H9 (cell line): ENCODE data around the gene XRCC2. TPM values are rescaled to one million over a fixed set of nuclear protein-coding genes. Genes with fewer than 3 reads are reported as not detected.

Experiments used
- DNase-seq: peaks from one replicate; pipeline ENCODE4 v3.0.0-alpha.2; 2017
- H2AFZ ChIP-seq: one replicate; pipeline ENCODE4 v1.6.1; 2013; ENCODE audit warnings: mild to moderate bottlenecking, low read length, control low read depth, moderate library complexity
- H2AK5ac ChIP-seq: 2 replicates; pipeline ENCODE4 v1.6.1; 2013; ENCODE audit warnings: low read length, control low read depth, mixed read lengths; ENCODE audit not compliant: insufficient read length
- H2BK120ac ChIP-seq: one replicate; pipeline ENCODE4 v1.6.1; 2013; ENCODE audit warnings: low read depth, mild to moderate bottlenecking, low read length, control low read depth, inconsistent platforms; ENCODE audit not compliant: poor library complexity, severe bottlenecking
- H2BK12ac ChIP-seq: 2 replicates; pipeline ENCODE4 v1.6.1; 2013; ENCODE audit warnings: low read length, control low read depth, mixed read lengths, low read depth; ENCODE audit not compliant: insufficient read length
- H2BK15ac ChIP-seq: 2 replicates; pipeline ENCODE4 v1.6.1; 2013; ENCODE audit warnings: low read depth, low read length, control low read depth
- H2BK20ac ChIP-seq: one replicate; pipeline ENCODE4 v1.6.1; 2013; ENCODE audit warnings: low read depth, mild to moderate bottlenecking, low read length, control low read depth, inconsistent platforms; ENCODE audit not compliant: poor library complexity, severe bottlenecking
- H2BK5ac ChIP-seq: 2 replicates; pipeline ENCODE4 v1.6.1; 2013; ENCODE audit warnings: low read length, control low read depth, mixed read lengths; ENCODE audit not compliant: insufficient read length
- H3K14ac ChIP-seq: 2 replicates; pipeline ENCODE4 v1.6.1; 2013; ENCODE audit warnings: low read length, control low read depth; ENCODE audit not compliant: insufficient read depth
- H3K18ac ChIP-seq: 2 replicates; pipeline ENCODE4 v1.6.1; 2013; ENCODE audit warnings: low read depth, mild to moderate bottlenecking, mixed read lengths, low read length, control low read depth; ENCODE audit not compliant: insufficient read length
- H3K23ac ChIP-seq: 2 replicates; pipeline ENCODE4 v1.6.1; 2013; ENCODE audit warnings: low read length, control low read depth, mixed read lengths, low read depth; ENCODE audit not compliant: insufficient read length
- H3K23me2 ChIP-seq: 2 replicates; pipeline ENCODE4 v1.6.1; 2013; ENCODE audit warnings: low read depth, mild to moderate bottlenecking, mixed read lengths, low read length, control low read depth; ENCODE audit not compliant: insufficient read length, poor library complexity, severe bottlenecking
- H3K27ac ChIP-seq: 2 replicates; pipeline ENCODE4 v1.5.1; 2013; ENCODE audit warnings: low read length, control low read depth, mixed read lengths, low read depth; ENCODE audit not compliant: insufficient read length
- H3K27me3 ChIP-seq: 2 replicates; pipeline ENCODE4 v1.6.1; 2013; ENCODE audit warnings: low read length, control low read depth, inconsistent platforms; ENCODE audit not compliant: insufficient read depth
- H3K4ac ChIP-seq: 2 replicates; pipeline ENCODE4 v1.6.1; 2013; ENCODE audit warnings: low read depth, mild to moderate bottlenecking, control low read depth, inconsistent platforms, low read length, moderate library complexity
- H3K4me1 ChIP-seq: 2 replicates; pipeline ENCODE4 v1.6.1; 2013; ENCODE audit warnings: low read length, control low read depth, inconsistent platforms; ENCODE audit not compliant: insufficient read depth
- H3K4me2 ChIP-seq: 2 replicates; pipeline ENCODE4 v1.6.1; 2013; ENCODE audit warnings: low read length, control low read depth, mixed read lengths; ENCODE audit not compliant: insufficient read length, insufficient read depth
- H3K56ac ChIP-seq: 2 replicates; pipeline ENCODE4 v1.6.1; 2013; ENCODE audit warnings: low read depth, mild to moderate bottlenecking, mixed read lengths, low read length, control low read depth; ENCODE audit not compliant: insufficient read length
- H3K79me1 ChIP-seq: 2 replicates; pipeline ENCODE4 v1.6.1; 2013; ENCODE audit warnings: low read depth, mild to moderate bottlenecking, moderate library complexity, low read length, control low read depth, inconsistent platforms; ENCODE audit not compliant: insufficient read depth, poor library complexity, severe bottlenecking
- H3K79me2 ChIP-seq: 2 replicates; pipeline ENCODE4 v1.6.1; 2013; ENCODE audit warnings: low read length, control low read depth, inconsistent platforms; ENCODE audit not compliant: insufficient read depth
- H3K9ac ChIP-seq: 2 replicates; pipeline ENCODE4 v1.6.1; 2013; ENCODE audit warnings: low read length, control low read depth, mixed read lengths; ENCODE audit not compliant: insufficient read length; ENCODE audit errors: extremely low read depth
- H3K9me3 ChIP-seq: one replicate; pipeline ENCODE4 v1.6.1; 2013; ENCODE audit warnings: low read depth, low read length, inconsistent platforms; ENCODE audit not compliant: control insufficient read depth
- H3T11ph ChIP-seq: one replicate; pipeline ENCODE4 v1.6.1; 2013; ENCODE audit warnings: mild to moderate bottlenecking, low read length, control low read depth, inconsistent platforms
- H4K20me1 ChIP-seq: one replicate; pipeline ENCODE4 v1.6.1; 2013; ENCODE audit not compliant: control insufficient read depth, insufficient read length, insufficient read depth
- H4K5ac ChIP-seq: 2 replicates; pipeline ENCODE4 v1.6.1; 2013; ENCODE audit warnings: low read depth, mild to moderate bottlenecking, mixed read lengths, low read length, control low read depth; ENCODE audit not compliant: insufficient read length
- H4K8ac ChIP-seq: replicated peaks from 2 replicates; pipeline ENCODE4 v1.6.1; 2013; ENCODE audit warnings: low read length, control low read depth, mixed read lengths, low read depth; ENCODE audit not compliant: insufficient read length
- H4K91ac ChIP-seq: 2 replicates; pipeline ENCODE4 v1.6.1; 2013; ENCODE audit warnings: low read depth, mild to moderate bottlenecking, moderate library complexity, mixed read lengths, low read length, control low read depth; ENCODE audit not compliant: insufficient read length
- H3K27ac Mint-ChIP-seq, 3 experiments: 2 replicates in 2 of 3; 3 replicates in 1 of 3; pipeline ENCODE4 v1.8.0; 2020 to 2021; ENCODE audit warnings: mixed read lengths in 3 of 3, mild to moderate bottlenecking in 1 of 3, moderate library complexity in 1 of 3
- H3K27me3 Mint-ChIP-seq: 2 replicates; pipeline ENCODE4 v1.8.0; 2021; ENCODE audit warnings: low read depth, mild to moderate bottlenecking, moderate library complexity, mixed read lengths
- H3K36me3 Mint-ChIP-seq, 3 experiments: 2 replicates in 2 of 3; 3 replicates in 1 of 3; pipeline ENCODE4 v1.8.0; 2020 to 2021; ENCODE audit warnings: low read depth in 3 of 3, mixed read lengths in 3 of 3; ENCODE audit not compliant: insufficient read depth in 1 of 3
- H3K4me1 Mint-ChIP-seq, 2 experiments: 2 replicates each; pipeline ENCODE4 v1.8.0; 2020; ENCODE audit warnings: mixed read lengths in 2 of 2
- H3K4me3 Mint-ChIP-seq, 2 experiments: 2 replicates in 1 of 2; 3 replicates in 1 of 2; pipeline ENCODE4 v1.8.0; 2020 to 2021; ENCODE audit warnings: mild to moderate bottlenecking in 2 of 2, mixed read lengths in 2 of 2, moderate library complexity in 1 of 2
- H3K9me3 Mint-ChIP-seq, 2 experiments: 2 replicates in 1 of 2; 3 replicates in 1 of 2; pipeline ENCODE4 v1.8.0; 2020; ENCODE audit warnings: mild to moderate bottlenecking in 2 of 2, mixed read lengths in 2 of 2, moderate library complexity in 1 of 2
- CTCF ChIP-seq: fragments of 200-600 bp; sonication (generic); conservative IDR thresholded peaks from 3 replicates; pipeline ENCODE4 v1.8.0; 2021; ENCODE audit warnings: antibody characterized with exemption, mild to moderate bottlenecking
- WGBS: extraction: QIAGEN DNeasy Blood & Tissue Kit; methylation state at CpG from one replicate; pipeline ENCODE4 v1.1.7; 2013; ENCODE audit warnings: missing lambda C conversion rate, low lambda C conversion rate, mixed read lengths; ENCODE audit not compliant: insufficient read length; ENCODE audit errors: extremely low coverage; 5-methylcytosine and 5-hydroxymethylcytosine counted together
- total RNA-seq: library from RNA; stranded (reverse); gene quantifications from 2 replicates; pipeline ENCODE4 v1.2.1, GENCODE V29; 2021

The XRCC2 gene
- total RNA-seq, 1 experiment from 2014 or later = 22.8 TPM

GRCh38 chr7:152607007-152607406, 68.9 kb downstream of the XRCC2 start:
- no peaks in the 10 kb centered on the region for H3K4me1 Mint-ChIP-seq
- H2BK20ac ChIP-seq = no peak overlapping the region
- H3K9ac ChIP-seq = no peak overlapping the region
- H3K9me3 Mint-ChIP-seq = peaks cover 0 to under 1% of the 10 kb centered on the region in 2 experiments; a peak in 1 of 5 replicates
- no peak overlapping the region for H3K23ac ChIP-seq
- no peak overlapping the region for H2BK120ac ChIP-seq
- TF ChIP-seq CTCF = no peak
- H3K4me3 Mint-ChIP-seq = no peak overlapping the region
- no CpG with 5 or more reads among the region's 2 CpGs for WGBS
- no peak overlapping the region for H3K14ac ChIP-seq
- H2AK5ac ChIP-seq = no peak overlapping the region
- no peak overlapping the region; a peak in 1 of 7 replicates for H3K27ac Mint-ChIP-seq
- no peaks in the 10 kb centered on the region for H4K20me1 ChIP-seq
- H3K27me3 ChIP-seq = no peaks in the 10 kb centered on the region
- no peak overlapping the region for H2BK15ac ChIP-seq
- H3K27me3 Mint-ChIP-seq = no peaks in the 10 kb centered on the region
- no peak overlapping the region for H3K4ac ChIP-seq
- no peaks in the 10 kb centered on the region for H3K79me1 ChIP-seq
- no peaks in the 10 kb centered on the region for H3K79me2 ChIP-seq
- no peak overlapping the region for H2BK12ac ChIP-seq
- no peak overlapping the region for H3K27ac ChIP-seq
- H4K8ac ChIP-seq = no peak overlapping the region
- no peak overlapping the region for H2BK5ac ChIP-seq
- H4K5ac ChIP-seq = no peak overlapping the region
- no peaks in the 10 kb centered on the region for H3K9me3 ChIP-seq
- H3K56ac ChIP-seq = no peak overlapping the region
- H4K91ac ChIP-seq = no peak overlapping the region
- no peaks in the 10 kb centered on the region for H3K23me2 ChIP-seq
- H3T11ph ChIP-seq = no peak overlapping the region
- no peak overlapping the region for H3K18ac ChIP-seq
- H3K36me3 Mint-ChIP-seq = no peaks in the 10 kb centered on the region
- H3K4me1 ChIP-seq = no peaks in the 10 kb centered on the region
- H3K4me2 ChIP-seq = no peak overlapping the region
- H2AFZ ChIP-seq = no peak overlapping the region
- no peak for DNase-seq
